LNCAP (cell line): ENCODE measurements around the gene IQCF2.
A peak's percentile ranks its signal among the peaks of the same experiment; 100 is the strongest.

Experiments used
- TF ChIP-seq, protein P1 (sequence below): fragments of 450-650 bp; IDR thresholded peaks from 2 replicates; pipeline ENCODE4 v1.5.1; 2017; ENCODE audit warnings: mild to moderate bottlenecking

IQCF2 gene

DNA sequence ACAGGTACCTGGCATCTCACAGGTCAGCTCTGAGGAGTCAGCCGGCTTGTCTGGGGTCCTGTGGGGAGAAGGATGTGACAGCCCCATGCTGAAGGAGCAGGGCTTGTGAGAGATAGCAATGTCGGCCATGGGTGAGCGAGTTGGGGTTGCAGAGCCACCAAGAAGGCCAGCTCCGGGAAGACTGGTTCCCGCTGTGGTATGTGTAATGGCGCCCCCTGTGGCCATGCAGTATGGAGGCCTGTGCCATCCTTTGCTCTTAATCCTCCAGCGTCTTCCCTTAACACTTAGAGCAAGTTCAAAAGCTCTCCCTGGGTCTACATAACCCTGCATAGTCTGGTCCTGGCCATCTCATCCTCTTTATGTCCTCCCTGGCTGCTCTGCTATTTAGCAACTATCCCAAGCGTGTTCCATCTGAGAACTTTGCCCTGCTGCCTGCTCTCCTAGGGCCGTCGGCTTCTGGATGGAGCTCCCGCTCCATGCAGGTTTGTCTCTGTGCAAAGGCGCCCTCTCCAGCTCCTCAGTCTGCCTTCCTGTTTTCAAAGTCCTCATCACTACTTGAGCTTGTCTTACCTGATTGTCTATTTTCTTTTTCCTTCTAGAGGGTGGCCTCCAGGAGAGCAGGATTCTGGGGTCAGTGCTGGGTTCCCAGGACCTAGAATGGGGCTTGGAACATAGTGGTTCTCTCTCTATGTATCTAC, 41.6 kb upstream of the IQCF2 start:
- TF ChIP-seq, protein P1, sequence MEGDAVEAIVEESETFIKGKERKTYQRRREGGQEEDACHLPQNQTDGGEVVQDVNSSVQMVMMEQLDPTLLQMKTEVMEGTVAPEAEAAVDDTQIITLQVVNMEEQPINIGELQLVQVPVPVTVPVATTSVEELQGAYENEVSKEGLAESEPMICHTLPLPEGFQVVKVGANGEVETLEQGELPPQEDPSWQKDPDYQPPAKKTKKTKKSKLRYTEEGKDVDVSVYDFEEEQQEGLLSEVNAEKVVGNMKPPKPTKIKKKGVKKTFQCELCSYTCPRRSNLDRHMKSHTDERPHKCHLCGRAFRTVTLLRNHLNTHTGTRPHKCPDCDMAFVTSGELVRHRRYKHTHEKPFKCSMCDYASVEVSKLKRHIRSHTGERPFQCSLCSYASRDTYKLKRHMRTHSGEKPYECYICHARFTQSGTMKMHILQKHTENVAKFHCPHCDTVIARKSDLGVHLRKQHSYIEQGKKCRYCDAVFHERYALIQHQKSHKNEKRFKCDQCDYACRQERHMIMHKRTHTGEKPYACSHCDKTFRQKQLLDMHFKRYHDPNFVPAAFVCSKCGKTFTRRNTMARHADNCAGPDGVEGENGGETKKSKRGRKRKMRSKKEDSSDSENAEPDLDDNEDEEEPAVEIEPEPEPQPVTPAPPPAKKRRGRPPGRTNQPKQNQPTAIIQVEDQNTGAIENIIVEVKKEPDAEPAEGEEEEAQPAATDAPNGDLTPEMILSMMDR, result peak; percentile 30; the same call in 1 of the 2 replicates

DNA sequence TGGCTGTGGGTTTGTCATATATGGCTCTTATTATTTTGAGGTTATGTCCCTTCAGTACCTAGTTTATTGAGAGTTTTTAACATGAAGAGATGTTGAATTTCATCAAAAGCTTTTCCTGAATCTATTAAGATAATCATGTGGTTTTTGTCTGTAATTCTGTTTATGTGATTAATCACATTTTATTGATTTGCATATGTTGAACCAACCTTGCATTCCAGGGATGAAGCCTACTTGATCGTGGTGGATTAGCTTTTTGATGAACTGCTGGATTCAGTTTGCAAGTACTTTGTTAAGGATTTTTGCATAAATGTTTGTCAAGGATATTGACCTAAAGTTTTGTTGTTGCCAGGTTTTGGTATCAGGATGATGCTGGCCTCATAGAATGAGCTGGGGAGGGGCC, 33.1 kb upstream of the IQCF2 start:
- TF ChIP-seq, protein P1, result no peak

DNA sequence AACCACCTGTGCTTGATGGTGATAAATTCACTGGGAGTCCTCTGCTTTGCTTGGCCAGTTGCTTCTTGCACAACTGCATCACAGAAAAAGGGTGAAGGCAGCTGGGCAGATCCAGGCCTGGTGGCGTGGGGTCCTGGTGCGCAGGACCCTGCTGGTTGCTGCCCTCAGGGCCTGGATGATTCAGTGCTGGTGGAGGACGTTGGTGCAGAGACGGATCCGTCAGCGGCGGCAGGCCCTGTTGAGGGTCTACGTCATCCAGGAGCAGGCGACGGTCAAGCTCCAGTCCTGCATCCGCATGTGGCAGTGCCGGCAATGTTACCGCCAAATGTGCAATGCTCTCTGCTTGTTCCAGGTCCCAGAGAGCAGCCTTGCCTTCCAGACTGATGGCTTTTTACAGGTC, 31.1 kb upstream of the IQCF2 start:
- TF ChIP-seq, protein P1, result no peak

- TF ChIP-seq, protein P1, result no peak
Measured at GRCh38 chr3:51830836-51831385, 30.5 kb upstream of the IQCF2 start.

DNA sequence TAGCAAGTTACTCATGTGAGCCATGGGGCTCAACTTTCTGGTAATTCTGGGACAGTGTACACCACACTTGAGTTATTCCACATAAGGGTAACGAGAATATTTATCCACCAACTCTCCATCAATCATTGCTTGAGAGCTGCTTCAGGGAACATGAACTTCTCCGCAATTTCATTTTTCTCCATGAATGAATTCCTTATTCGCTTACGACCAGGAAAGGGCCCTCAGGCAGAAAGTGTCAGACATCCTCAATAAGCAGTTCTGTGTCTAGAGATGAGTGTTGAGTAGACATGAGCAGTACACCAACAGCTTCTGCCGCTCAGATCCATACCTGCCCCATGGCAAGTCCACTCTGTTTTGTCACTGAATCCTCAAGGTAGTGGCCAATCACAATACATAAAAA, 24.8 kb upstream of the IQCF2 start:
- TF ChIP-seq, protein P1, result no peak

GRCh38 chr3:51845129-51845528, 16.3 kb upstream of the IQCF2 start:
- TF ChIP-seq, protein P1, result no peak

- TF ChIP-seq, protein P1, result no peak
Measured at GRCh38 chr3:51862886-51863285, 1.5 kb downstream of the IQCF2 start.

GRCh38 chr3:51869304-51869703, 7.9 kb downstream of the IQCF2 start:
- TF ChIP-seq, protein P1, result no peak
